GM13976 (cell line): Measurements from ENCODE around the gene TMCO6.
"Not testable (repeated sequence)": the region's sequence is repeated elsewhere in the genome, so short reads cannot be mapped to it uniquely, and the experiment has no call there.

ENCODE experiments used
- DNase-seq: peaks from one replicate; pipeline ENCODE4 v3.0.0; 2012; ENCODE audit warnings: low spot score
- in situ Hi-C: fragments of 300-500 bp; cut with MboI; formaldehyde crosslinking; loops from one replicate; pipeline ENCODE4 v1.12.0; 2022; ENCODE audit warnings: low sequenced_read_pairs, mixed read lengths, inconsistent platforms; ENCODE audit not compliant: unreplicated experiment
- TF ChIP-seq, protein P1 (sequence below): IDR thresholded peaks from 2 replicates; pipeline ENCODE4 v1.5.1; 2012; ENCODE audit warnings: borderline replicate concordance, mild to moderate bottlenecking; ENCODE audit not compliant: insufficient read depth; ENCODE audit errors: extremely low read depth, missing control alignments, control extremely low read depth

Gene TMCO6

DNA sequence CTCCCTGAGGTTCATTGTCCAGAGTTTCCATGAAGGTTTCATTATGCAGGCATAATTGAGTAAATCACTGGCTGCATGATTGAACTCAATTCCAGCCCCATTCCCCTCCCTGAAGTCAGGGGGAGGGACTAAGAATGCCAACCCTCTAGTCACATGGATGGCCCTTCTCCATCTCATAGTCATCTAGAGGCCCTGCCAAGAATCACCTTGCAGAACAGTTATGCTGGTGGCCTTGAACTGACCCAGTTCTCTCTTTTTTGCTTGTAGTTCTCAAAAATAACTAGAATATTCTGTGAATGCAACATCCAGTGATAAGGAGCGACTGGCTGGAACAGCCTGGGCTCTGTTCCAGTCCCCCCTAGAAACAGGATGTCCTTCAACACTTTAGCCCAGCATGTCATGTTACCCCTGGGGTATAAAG is 42.9 kb upstream of the TMCO6 start:
- in situ Hi-C loops = no loop called here
- DNase-seq = no peak
- TF ChIP-seq, protein P1, sequence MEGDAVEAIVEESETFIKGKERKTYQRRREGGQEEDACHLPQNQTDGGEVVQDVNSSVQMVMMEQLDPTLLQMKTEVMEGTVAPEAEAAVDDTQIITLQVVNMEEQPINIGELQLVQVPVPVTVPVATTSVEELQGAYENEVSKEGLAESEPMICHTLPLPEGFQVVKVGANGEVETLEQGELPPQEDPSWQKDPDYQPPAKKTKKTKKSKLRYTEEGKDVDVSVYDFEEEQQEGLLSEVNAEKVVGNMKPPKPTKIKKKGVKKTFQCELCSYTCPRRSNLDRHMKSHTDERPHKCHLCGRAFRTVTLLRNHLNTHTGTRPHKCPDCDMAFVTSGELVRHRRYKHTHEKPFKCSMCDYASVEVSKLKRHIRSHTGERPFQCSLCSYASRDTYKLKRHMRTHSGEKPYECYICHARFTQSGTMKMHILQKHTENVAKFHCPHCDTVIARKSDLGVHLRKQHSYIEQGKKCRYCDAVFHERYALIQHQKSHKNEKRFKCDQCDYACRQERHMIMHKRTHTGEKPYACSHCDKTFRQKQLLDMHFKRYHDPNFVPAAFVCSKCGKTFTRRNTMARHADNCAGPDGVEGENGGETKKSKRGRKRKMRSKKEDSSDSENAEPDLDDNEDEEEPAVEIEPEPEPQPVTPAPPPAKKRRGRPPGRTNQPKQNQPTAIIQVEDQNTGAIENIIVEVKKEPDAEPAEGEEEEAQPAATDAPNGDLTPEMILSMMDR = no peak

DNA sequence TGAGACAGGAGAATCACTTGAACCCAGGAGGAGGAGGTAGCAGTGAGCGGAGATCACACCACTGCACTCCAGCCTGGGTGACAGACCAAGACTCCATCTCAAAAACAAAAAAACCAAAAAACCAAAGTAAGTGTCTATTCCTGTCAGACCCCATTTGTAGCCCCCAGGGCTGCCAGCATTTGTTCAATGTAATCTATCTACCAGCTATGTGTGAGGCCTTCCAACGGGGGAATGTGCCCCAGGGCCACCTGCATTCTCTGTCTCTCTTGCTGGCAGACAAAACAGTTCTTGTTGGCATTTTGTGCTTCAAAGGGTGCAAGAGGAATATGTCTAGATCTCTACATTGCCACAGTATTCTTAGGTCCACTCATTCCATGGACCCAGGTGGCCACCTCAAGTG is 40.4 kb upstream of the TMCO6 start:
- TF ChIP-seq, protein P1 = no peak
- no peak for DNase-seq
- in situ Hi-C loops = no loop called here

DNA sequence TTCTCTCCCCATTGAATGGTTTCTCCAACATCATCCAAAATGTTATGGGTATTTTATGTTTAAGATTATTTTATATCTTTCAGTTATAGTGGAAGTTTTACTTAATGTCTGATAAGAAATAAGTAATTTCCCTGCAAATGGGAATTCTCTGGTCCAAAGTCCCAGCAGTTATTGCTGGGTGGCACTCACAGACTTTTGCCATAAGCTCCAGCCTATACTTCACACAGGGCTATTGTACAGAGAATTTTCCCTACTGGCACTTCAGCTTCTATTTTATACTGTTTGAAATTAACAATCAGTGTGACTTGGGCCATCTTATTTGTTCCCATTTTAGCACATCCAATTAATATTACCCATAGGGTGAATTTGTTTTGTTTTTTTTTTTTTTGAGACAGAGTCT is 39.2 kb upstream of the TMCO6 start:
- DNase-seq = no peak
- in situ Hi-C loops = no loop called here
- TF ChIP-seq, protein P1 = no peak

DNA sequence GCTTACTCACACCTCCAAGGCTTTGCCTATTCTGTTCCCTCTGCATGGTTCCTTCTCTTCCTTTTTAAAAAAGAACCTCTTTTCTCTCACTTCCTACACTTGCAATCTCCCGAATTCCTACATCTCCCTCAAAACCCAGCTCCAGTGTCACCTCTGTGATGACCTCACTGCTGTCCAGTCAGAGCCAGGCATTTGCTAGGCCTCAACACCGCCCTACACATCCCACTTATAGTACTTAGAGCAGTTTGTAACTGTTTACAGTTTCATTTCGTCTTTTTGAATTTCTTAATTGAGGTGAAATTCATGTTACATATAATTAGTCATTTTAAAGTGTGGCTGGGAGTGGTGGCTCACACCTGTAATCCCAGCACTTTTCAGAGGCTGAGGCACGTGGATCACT is 37.1 kb upstream of the TMCO6 start:
- TF ChIP-seq, protein P1 = no peak
- in situ Hi-C loops = no loop called here
- DNase-seq = no peak

DNA sequence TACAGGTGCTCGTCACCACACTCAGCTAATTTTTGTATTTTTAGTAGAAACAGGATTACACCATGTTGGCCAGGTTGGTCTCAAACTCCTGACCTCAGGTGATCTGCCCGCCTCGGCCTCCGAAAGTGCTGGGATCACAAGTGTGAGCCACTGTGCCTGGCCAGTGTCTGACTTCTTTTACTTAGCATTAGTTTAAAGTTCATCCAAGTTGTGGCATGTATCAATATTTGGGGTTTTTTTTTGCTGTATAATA is 35.9 kb upstream of the TMCO6 start:
- in situ Hi-C loops, DNase-seq: not testable (repeated sequence)

DNA sequence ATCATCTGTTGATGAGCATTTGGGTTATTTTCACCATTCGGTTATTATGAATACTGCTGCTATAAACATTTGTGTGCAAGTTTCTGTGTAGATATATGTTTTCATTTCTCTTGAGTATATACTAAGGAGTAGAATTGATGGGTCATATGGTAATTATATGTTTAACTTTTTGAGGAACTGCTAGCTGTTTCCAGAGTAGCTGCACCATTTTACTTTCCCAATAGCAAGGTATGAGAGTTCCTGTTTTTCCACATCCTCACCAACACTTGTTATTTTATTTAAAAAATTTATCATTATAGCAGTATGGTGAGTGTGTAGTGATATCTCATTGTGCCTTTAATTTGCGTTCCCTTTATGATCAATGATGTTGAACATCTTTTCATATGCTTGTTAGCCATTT is 35.5 kb upstream of the TMCO6 start:
- TF ChIP-seq, protein P1 = no peak
- DNase-seq = no peak
- in situ Hi-C loops = no loop called here

DNA sequence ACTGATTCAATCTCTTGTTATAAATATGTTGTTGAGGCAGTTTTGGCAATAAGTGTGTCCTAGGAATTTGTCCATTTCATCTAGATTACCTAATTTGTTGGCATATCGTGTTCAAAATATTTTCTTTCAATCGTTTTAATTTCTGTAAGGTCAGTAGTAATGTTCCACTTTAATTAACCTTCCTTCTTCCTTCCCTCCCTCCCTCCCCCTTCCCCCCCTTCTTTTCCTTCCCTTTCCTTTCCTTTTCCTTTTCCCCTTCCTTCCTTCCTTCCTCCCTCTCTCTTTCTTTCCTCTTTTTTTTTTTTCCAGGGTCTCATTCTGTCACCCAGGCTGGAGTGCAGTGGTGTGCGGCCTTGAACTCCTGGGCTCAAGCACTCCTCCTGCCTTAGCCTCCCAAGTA is 33.4 kb upstream of the TMCO6 start:
- TF ChIP-seq, protein P1 = no peak
- in situ Hi-C loops = no loop called here
- no peak for DNase-seq
